GM13977 (cell line): ENCODE results near the gene XPC.

ENCODE experiments used
- DNase-seq: peaks from one replicate; pipeline ENCODE4 v3.0.0; 2012; ENCODE audit warnings: low spot score
- CTCF ChIP-seq: IDR thresholded peaks from 2 replicates; pipeline ENCODE4 v1.5.1; 2012; ENCODE audit warnings: mild to moderate bottlenecking, control low read depth; ENCODE audit not compliant: insufficient read depth; ENCODE audit errors: extremely low read depth, missing control alignments
- in situ Hi-C: fragments of 300-500 bp; cut with MboI; formaldehyde crosslinking; loops from one replicate; pipeline ENCODE4 v1.12.0; 2022; ENCODE audit warnings: low sequenced_read_pairs, low pct_unique_long_range_greater_than_20kb, mixed read lengths, inconsistent platforms; ENCODE audit not compliant: unreplicated experiment

Gene XPC

GRCh38 chr3:14138109-14138877, 40.1 kb downstream of the XPC start:
- no peak for DNase-seq
- TF ChIP-seq CTCF: no peak
- in situ Hi-C loops: no loop called here

DNA sequence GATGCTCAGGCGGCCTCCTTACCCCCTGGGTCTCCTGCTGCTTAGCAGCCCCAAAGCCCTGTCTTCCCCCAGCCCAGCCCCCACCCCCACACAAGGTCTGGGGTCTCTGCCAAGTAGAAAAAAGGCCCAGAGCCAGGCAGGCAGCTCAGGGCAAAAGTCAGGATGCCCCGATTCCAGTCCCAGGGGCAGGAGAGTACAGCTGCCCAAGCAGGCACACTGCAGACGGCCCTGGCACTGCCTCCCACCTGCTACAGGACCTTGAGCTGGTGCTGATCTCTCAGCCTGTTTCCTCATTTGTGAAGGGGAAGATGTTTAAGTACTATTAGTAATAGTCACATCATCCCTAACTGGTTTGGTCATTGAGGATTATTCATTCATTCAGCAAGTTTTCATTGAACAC, 41.0 kb downstream of the XPC start:
- in situ Hi-C loops: no loop called here
- TF ChIP-seq CTCF: no peak
- no peak for DNase-seq

DNA sequence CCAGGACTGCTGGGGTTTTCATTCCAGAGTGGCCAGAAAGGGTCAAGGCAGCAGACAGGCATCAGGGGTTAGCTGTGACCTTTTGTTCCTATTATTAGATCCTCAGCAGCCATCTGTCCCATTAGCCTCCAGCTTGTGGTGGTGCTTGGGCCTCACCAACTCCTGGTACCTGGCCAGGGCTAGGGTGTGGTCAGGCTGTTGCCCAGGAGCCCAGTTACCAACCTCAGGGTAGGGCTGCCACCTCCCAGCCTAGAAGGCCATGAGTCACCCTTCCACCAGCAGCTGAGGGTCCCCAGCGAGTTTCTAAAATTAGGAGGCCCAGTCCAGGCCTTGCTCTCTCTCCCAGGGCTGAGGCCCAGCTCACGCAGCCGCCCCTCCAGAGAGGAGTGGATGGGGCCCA, 41.4 kb downstream of the XPC start:
- TF ChIP-seq CTCF: no peak

GRCh38 chr3:14135581-14135980, 42.8 kb downstream of the XPC start:
- in situ Hi-C loops: no loop called here
- DNase-seq: no peak
- no peak for TF ChIP-seq CTCF

More for the DNA sequence above, 41.4 kb downstream of the XPC start:
- in situ Hi-C loops: no loop called here
- DNase-seq: no peak

GRCh38 chr3:14134291-14134690, 44.1 kb downstream of the XPC start:
- in situ Hi-C loops: no loop called here
- no peak for TF ChIP-seq CTCF
- no peak for DNase-seq

DNA sequence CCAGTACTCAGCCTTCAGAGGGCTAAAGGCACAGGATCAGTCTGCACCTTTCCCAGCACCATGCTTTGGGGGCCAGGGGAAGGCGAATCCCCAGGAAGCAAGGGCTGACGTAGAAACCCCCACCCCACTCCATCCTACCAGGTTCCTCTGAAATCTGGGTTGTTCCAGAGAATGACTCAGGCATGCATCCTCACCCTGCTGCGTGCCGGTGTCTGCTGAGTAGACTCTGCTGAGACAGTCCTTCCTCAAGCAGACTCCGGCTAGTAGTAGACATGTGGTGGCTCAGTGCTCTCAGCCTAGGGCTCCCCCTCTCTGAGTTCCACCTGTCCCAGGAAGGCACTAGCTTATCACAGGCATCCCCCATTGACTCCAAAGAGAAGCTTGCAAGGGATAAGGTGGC, 44.5 kb downstream of the XPC start:
- TF ChIP-seq CTCF: no peak
- no peak for DNase-seq
- in situ Hi-C loops: no loop called here
